Epithelial cell of esophagus (primary cell): Measurements from ENCODE around the gene NOL4.
A peak's percentile ranks its signal among the peaks of the same experiment; 100 is the strongest.
"Not testable (repeated sequence)": the region's sequence is repeated elsewhere in the genome, so short reads cannot be mapped to it uniquely, and the experiment has no call there.

Experiments used
- DNase-seq: peaks from one replicate; pipeline ENCODE4 v3.0.0; 2010; ENCODE audit warnings: low read depth
- H3K4me3 ChIP-seq: 2 replicates; pipeline ENCODE4 v1.5.1; 2011; ENCODE audit warnings: mild to moderate bottlenecking, low read length, control low read depth
- CTCF ChIP-seq: IDR thresholded peaks from 2 replicates; pipeline ENCODE4 v1.5.1; 2011; ENCODE audit warnings: low read depth, mild to moderate bottlenecking, low read length, control low read depth, inconsistent platforms; ENCODE audit not compliant: insufficient read depth; ENCODE audit errors: missing control alignments

The NOL4 gene

GRCh38 chr18:34224423-34225217 lies at the start of gene NOL4:
Gene NOL4, minus strand, starts transcription at chr18:34224913. Its CDS starts 1,660 bp downstream, at chr18:34223253.
- TF ChIP-seq CTCF = peak; percentile 74
- DNase-seq = peak; percentile 58
- H3K4me3 ChIP-seq = peak within 1 kb of the TSS; percentile 43

GRCh38 chr18:34266029-34266428 lies 41.3 kb upstream of the NOL4 start:
- not testable (repeated sequence) for H3K4me3 ChIP-seq, DNase-seq

DNA sequence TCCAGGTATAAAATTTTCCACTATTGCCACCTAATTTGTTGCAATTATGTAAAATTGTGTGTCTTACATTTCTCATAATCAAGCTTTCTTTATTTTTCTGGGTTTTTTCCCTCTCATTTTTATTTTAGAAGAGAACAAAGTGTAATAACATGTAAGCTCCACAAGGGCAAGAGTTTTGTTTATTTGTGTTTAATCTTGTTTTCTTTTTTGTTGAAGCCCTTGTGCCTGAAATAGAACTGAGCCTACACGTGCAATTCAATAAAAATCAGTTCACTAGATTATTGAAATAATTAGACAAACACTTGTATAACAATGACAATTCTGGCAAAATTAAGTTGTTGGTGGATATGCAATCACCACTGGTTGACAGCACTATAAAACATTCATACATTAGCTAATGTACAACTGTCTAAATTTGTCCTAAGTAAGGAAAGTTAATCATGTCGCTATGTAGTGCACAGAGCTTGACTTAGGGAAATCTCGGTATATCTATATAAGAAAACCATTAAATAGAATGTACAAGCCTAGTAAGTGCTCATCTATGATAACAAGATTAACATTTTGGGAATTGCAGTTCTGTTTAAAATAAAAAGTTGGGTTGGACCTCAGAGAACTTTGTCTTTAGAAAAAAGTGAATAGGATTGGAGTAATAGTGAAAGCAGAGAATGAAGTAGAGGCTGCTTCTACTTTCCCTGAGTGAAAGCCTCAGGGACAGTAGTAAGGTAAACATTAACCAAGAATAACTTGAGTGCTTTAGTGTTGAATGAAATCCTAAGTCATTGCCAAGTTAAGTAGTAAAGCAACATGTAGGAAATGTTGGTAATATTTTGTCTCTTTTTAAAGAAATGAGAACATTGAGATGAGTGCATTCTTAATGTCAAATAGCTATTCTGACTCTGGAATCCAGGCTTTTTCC lies 37.4 kb upstream of the NOL4 start:
- no peak for DNase-seq
- no peak for TF ChIP-seq CTCF

GRCh38 chr18:34258176-34258575 lies 33.5 kb upstream of the NOL4 start:
- no peak for TF ChIP-seq CTCF
- no peak overlapping the region for H3K4me3 ChIP-seq
- no peak for DNase-seq

More for the DNA sequence above, 37.4 kb upstream of the NOL4 start:
- no peak overlapping the region for H3K4me3 ChIP-seq

DNA sequence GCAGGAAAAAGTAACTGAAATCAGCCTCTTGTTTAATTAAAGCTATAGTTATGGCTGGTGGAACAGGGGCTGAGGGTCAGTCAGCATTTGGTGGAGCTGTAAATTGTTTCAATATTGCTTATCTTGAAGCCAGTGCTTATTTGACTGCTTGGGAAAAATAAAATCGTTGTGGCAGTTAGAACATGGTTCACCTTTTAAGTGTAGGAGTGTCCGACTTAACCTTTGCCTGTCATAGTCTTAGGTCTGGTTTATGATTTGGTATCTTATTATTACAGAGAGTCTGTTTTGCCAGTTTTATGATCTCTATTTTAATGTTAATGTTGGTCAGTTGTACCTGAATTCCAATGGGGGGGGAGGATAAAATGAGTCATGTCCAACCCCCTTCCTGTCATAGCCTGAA lies 27.2 kb upstream of the NOL4 start:
- H3K4me3 ChIP-seq = no peak overlapping the region
- no peak for TF ChIP-seq CTCF
- DNase-seq = no peak

DNA sequence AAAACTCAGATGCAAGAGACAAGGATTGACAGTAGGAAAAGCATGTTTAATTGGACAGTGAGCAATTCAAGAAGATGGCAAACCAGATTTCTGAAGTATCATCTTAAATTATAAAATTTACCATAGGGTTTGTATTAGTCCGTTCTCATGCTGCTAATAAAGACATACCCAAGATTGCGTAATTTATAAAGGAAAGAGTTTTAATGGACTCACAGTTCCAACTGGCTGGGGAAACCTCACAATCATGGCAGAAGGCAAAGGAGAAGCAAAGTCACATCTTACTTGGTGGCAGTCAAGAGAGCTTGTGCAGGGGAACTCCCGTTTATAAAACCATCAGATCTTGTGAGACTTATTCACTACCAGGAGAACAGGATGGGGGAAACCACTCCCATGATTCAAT lies 24.0 kb upstream of the NOL4 start:
- TF ChIP-seq CTCF = no peak
- DNase-seq = no peak
- no peak overlapping the region for H3K4me3 ChIP-seq

- DNase-seq = no peak
- TF ChIP-seq CTCF = no peak
- no peak overlapping the region for H3K4me3 ChIP-seq
These were observed 18.0 kb upstream of the NOL4 start for GRCh38 chr18:34242739-34243138.

DNA sequence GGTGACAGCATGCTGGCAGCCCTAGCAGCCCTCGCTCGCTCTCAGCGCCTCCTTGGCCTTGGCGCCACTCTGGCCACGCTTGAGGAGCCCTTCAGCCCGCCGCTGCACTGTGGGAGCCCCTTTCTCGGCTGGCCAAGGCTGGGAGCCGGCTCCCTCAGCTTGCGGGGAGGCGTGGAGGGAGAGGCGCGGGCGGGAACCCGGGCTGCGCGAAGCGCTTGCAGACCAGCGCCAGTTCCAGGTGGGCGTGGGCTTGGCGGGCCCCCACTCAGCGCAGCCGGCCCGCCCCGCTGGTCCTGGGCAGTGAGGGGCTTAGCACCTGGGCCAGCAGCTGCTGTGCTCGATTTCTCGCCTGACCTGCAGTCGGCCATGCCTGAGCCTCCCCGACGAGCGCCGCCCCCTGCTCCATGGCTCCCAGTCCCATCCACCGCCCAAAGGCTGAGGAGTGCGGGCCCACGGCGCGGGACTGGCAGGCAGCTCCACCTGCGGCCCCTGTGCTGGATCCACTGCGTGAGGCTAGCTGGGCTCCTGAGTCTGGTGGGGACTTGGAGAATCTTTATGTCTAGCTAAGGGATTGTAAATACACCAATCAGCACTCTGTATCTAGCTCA lies 9.2 kb upstream of the NOL4 start:
- not testable (repeated sequence) for H3K4me3 ChIP-seq, DNase-seq
